NK-92 (cell line): ENCODE results near the gene PCNX1.
"Not testable (repeated sequence)": the region's sequence is repeated elsewhere in the genome, so short reads cannot be mapped to it uniquely, and the experiment has no call there.

Experiments
- DNase-seq: peaks from one replicate; lab custom pipeline; 2025; ENCODE audit not compliant: unreplicated experiment; lab: John Stamatoyannopoulos, UW

The PCNX1 gene

GRCh38 chr14:71143381-71144290 is 236.4 kb downstream of the PCNX1 start:
- DNase-seq = no peak

GRCh38 chr14:71147335-71147734 is 240.1 kb downstream of the PCNX1 start:
- not testable (repeated sequence) for DNase-seq

- DNase-seq = no peak
Measured at GRCh38 chr14:71148627-71149026, 241.4 kb downstream of the PCNX1 start.

GRCh38 chr14:71150737-71151136 is 243.5 kb downstream of the PCNX1 start:
- no peak for DNase-seq

GRCh38 chr14:71155743-71156142 is 248.5 kb downstream of the PCNX1 start:
- no peak for DNase-seq

GRCh38 chr14:71163050-71163841 is 256.0 kb downstream of the PCNX1 start:
- no peak for DNase-seq

- no peak for DNase-seq
Measured at GRCh38 chr14:71163842-71164629, 256.8 kb downstream of the PCNX1 start.
